Sigmoid colon (tissue), 7 donors: Measurements from ENCODE around the gene HBG1. TPM values are rescaled to one million over a fixed set of nuclear protein-coding genes. Genes with fewer than 3 reads are reported as not detected.

ENCODE experiments used
- DNase-seq: peaks from one replicate; pipeline ENCODE4 v3.0.0-alpha.2; 2019
- H3K27ac ChIP-seq, 4 donors: fragments of 200-600 bp; sonication (generic); one replicate each; pipeline ENCODE4 v1.5.1; 2016 to 2019; ENCODE audit warnings: mild to moderate bottlenecking in 1 of 4
- H3K27me3 ChIP-seq, 3 donors: fragments of 200-600 bp; sonication (generic); one replicate each; pipeline ENCODE4 v1.5.1; 2019; ENCODE audit warnings: mild to moderate bottlenecking in 1 of 3
- H3K36me3 ChIP-seq, 4 donors: fragments of 200-600 bp; sonication (generic); one replicate each; pipeline ENCODE4 v1.5.1; 2016 to 2019
- H3K4me1 ChIP-seq, 4 donors: fragments of 200-600 bp; sonication (generic); one replicate each; pipeline ENCODE4 v1.5.1; 2017 to 2019
- H3K4me3 ChIP-seq, 4 donors: fragments of 200-600 bp; sonication (generic); one replicate each; pipeline ENCODE4 v1.5.1; 2017 to 2019; ENCODE audit warnings: mild to moderate bottlenecking in 2 of 4, moderate library complexity in 1 of 4
- H3K9me3 ChIP-seq, 4 donors: fragments of 200-600 bp in 3 of 4; sonication (generic) in 3 of 4; one replicate each; pipeline versions ENCODE4 v1.5.1 to v1.6.1; 2013 to 2019
- EP300 ChIP-seq, 4 donors: sonication (generic); formaldehyde crosslinking; IDR thresholded peaks; one replicate each; pipeline ENCODE4 v1.6.1; 2017; ENCODE audit warnings: antibody characterized with exemption in 4 of 4
- POLR2A ChIP-seq, 2 donors: fragments of 450-650 bp; IDR thresholded peaks; one replicate each; pipeline ENCODE4 v1.6.1; 2016; ENCODE audit warnings: antibody characterized with exemption in 2 of 2, mild to moderate bottlenecking in 2 of 2, moderate library complexity in 2 of 2
- POLR2AphosphoS5 ChIP-seq, 4 donors: sonication (generic); formaldehyde crosslinking; IDR thresholded peaks; one replicate each; pipeline ENCODE4 v1.6.1; 2017; ENCODE audit warnings: antibody characterized with exemption in 4 of 4
- WGBS, 2 donors: extraction: QIAGEN DNeasy Blood & Tissue Kit; methylation state at CpG; one replicate each; pipeline ENCODE4 v1.1.7; 2013; 5-methylcytosine and 5-hydroxymethylcytosine counted together
- intact Hi-C: fragments of 100-400 bp; cut with DNase I; formaldehyde crosslinking; loops from one replicate; pipeline ENCODE4 v1.15.1; 2023
- polyA plus RNA-seq, 3 donors: library from polyadenylated mRNA; stranded (reverse); fragments of 200-250 nt; gene quantifications; one replicate each; pipeline ENCODE4 v1.2.3, GENCODE V29; 2013
- total RNA-seq, 4 donors: library from RNA; depleted of rRNA; stranded (reverse); fragments of >200 nt; gene quantifications; one replicate each; pipeline ENCODE4 v1.1.0, GENCODE V29; 2016
- TF ChIP-seq, protein P1 (sequence below), 4 experiments: fragments of 450-650 bp in 3 of 4; fragments of 200-600 bp in 1 of 4; IDR thresholded peaks; one replicate each; pipeline ENCODE4 v1.5.1; 2016 to 2019; ENCODE audit warnings: antibody characterized with exemption in 4 of 4, mild to moderate bottlenecking in 3 of 4, moderate library complexity in 2 of 4
- donor health status: healthy with polysubstance abuse.
- donor health status: Bipolar disorder and iron deficiency.
- donor health status: healthy.

Gene HBG1
- total and polyA plus RNA-seq, 7 donors: not detected

DNA sequence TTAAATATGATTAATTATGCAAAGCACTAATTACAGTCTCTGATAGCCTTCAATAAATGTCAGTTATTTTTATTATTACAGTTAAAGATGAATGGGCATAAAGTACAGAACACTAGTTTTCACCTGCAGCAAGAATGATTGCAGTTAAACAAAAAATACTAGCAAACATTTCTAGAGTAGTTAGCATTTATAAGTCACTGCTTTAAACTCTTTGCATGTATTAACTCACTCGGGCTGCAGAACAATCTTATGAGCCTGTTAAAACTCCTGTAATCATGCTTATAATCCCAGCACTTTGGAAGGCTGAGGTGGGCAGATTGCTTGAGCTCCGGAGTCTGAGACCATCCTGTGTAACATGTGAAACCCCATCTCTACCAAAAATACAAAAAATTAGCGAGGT lies 37.2 kb upstream of the HBG1 start:
- H3K27me3 ChIP-seq: no peaks in the 10 kb centered on the region
- WGBS, 2 donors: 65 to 73% methylated on average over 3 of the region's 3 CpGs
- H3K4me1 ChIP-seq: no peaks in the 10 kb centered on the region
- intact Hi-C loops: no loop called here
- no peaks in the 10 kb centered on the region for H3K36me3 ChIP-seq
- TF ChIP-seq POLR2A (IDR thresholded peaks at IDR 0.05) (no peak), EP300 (IDR thresholded peaks at IDR 0.05) (no peak), POLR2AphosphoS5 (IDR thresholded peaks at IDR 0.05) (no peak)
- TF ChIP-seq, protein P1, sequence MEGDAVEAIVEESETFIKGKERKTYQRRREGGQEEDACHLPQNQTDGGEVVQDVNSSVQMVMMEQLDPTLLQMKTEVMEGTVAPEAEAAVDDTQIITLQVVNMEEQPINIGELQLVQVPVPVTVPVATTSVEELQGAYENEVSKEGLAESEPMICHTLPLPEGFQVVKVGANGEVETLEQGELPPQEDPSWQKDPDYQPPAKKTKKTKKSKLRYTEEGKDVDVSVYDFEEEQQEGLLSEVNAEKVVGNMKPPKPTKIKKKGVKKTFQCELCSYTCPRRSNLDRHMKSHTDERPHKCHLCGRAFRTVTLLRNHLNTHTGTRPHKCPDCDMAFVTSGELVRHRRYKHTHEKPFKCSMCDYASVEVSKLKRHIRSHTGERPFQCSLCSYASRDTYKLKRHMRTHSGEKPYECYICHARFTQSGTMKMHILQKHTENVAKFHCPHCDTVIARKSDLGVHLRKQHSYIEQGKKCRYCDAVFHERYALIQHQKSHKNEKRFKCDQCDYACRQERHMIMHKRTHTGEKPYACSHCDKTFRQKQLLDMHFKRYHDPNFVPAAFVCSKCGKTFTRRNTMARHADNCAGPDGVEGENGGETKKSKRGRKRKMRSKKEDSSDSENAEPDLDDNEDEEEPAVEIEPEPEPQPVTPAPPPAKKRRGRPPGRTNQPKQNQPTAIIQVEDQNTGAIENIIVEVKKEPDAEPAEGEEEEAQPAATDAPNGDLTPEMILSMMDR (IDR thresholded peaks at IDR 0.05): no peak
- no peak overlapping the region for H3K4me3 ChIP-seq
- H3K27ac ChIP-seq: no peak overlapping the region
- no peak for DNase-seq
- no peaks in the 10 kb centered on the region for H3K9me3 ChIP-seq

DNA sequence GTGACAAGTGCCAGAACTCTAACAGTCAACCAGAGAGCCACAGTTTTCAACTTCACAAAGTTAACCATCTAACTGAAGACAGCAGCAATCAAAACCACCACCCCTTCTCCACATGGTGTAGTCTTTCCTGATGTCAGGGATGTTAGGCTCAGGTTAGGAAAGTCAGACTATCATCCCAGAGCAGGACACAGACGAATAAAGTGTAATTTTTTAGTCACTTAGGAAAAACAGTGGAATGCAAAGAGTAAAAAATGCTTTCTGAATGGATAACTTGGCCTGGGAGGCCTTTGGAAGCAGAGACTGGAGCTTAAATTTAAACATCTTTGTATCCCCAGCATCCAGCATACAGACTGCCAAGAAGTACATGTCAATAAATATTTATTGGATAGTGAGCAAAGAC lies 36.7 kb upstream of the HBG1 start:
- no peak for DNase-seq
- no peaks in the 10 kb centered on the region for H3K27me3 ChIP-seq
- H3K9me3 ChIP-seq: no peaks in the 10 kb centered on the region
- H3K27ac ChIP-seq: no peak overlapping the region
- H3K4me3 ChIP-seq: no peak overlapping the region
- no peaks in the 10 kb centered on the region for H3K4me1 ChIP-seq
- intact Hi-C loops: no loop called here
- TF ChIP-seq EP300 (IDR thresholded peaks at IDR 0.05) (no peak), POLR2AphosphoS5 (IDR thresholded peaks at IDR 0.05) (no peak), POLR2A (IDR thresholded peaks at IDR 0.05) (no peak)
- TF ChIP-seq, protein P1 (IDR thresholded peaks at IDR 0.05): no peak
- no peaks in the 10 kb centered on the region for H3K36me3 ChIP-seq
- WGBS, 2 donors: 11 to 18% methylated on average over 1 of the region's 1 CpG

DNA sequence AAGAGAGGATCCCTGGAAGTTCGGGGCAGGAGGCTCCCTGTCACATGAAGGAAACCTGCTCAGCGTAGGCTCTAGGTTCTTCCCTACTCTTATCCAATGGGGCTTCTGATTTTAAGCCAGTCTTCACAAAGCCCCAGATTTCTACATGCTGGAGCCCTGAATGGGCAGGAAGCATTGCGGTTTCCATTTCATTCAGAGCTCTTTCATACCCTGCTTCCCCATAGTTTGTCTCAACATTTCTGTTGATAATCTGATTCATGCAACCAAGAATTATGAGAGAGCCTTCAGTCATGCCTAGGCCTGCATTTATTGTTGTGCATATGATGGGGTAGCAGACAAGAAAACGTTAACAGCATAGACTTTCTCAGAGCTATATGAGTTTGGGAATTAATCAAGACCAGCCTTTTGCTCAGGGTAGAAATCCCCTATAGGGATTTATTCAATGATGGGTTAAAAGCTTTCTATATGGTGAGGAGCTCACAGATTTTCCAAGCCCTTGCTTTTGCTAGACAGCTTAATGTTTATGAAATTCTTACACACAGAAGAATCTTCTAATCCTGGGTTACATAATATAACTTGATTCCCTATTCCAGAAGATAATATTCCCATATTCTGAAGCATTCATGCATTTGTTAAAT lies 36.2 kb upstream of the HBG1 start:
- no peak for TF ChIP-seq POLR2A (IDR thresholded peaks at IDR 0.05)

DNA sequence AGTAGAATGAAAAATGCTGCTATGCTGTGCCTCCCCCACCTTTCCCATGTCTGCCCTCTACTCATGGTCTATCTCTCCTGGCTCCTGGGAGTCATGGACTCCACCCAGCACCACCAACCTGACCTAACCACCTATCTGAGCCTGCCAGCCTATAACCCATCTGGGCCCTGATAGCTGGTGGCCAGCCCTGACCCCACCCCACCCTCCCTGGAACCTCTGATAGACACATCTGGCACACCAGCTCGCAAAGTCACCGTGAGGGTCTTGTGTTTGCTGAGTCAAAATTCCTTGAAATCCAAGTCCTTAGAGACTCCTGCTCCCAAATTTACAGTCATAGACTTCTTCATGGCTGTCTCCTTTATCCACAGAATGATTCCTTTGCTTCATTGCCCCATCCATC lies 35.0 kb upstream of the HBG1 start:
- Histone ChIP-seq H3K27me3 (no peaks in the 10 kb centered on the region), H3K4me3 (no peak overlapping the region), H3K4me1 (peaks cover 0 to 7% (median 0%) of the 10 kb centered on the region in 4 donors), H3K9me3 (no peaks in the 10 kb centered on the region), H3K36me3 (no peaks in the 10 kb centered on the region), H3K27ac (no peak overlapping the region)
- intact Hi-C loops: no loop called here
- TF ChIP-seq POLR2AphosphoS5 (IDR thresholded peaks at IDR 0.05): no peak
- TF ChIP-seq EP300 (IDR thresholded peaks at IDR 0.05): no peak
- TF ChIP-seq POLR2A (IDR thresholded peaks at IDR 0.05): no peak
- TF ChIP-seq, protein P1 (IDR thresholded peaks at IDR 0.05): no peak
- no peak for DNase-seq
- 75 to 76% methylated on average over 2 of the region's 2 CpGs for WGBS, 2 donors

More for the DNA sequence above, 36.2 kb upstream of the HBG1 start:
- DNase-seq: no peak
- no peak overlapping the region for H3K4me3 ChIP-seq
- H3K27ac ChIP-seq: no peak overlapping the region
- intact Hi-C loops: no loop called here
- peaks cover 0 to 4% (median 0%) of the 10 kb centered on the region in 4 donors for H3K4me1 ChIP-seq
- no peaks in the 10 kb centered on the region for H3K36me3 ChIP-seq
- 85 to 89% methylated on average over 4 of the region's 4 CpGs for WGBS, 2 donors
- H3K9me3 ChIP-seq: no peaks in the 10 kb centered on the region
- H3K27me3 ChIP-seq: no peaks in the 10 kb centered on the region

DNA sequence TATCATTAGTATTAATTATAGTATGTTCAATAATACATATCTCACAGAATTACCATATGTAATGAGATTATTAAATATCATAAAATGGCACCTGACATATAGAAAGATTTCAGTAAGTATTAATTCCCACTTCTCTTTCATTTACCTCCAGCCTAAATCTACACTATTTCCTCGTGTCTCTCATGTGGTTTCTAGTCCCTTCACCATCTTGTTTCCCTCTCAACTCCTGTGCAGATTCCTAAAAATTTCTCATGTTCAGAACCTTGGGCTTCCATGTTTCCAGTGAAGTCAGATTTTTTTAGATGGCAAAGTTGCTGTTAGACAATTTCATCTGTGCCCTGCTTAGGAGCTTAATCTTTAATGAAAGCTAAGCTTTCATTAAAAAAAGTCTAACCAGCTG lies 34.2 kb upstream of the HBG1 start:
- intact Hi-C loops: no loop called here
- Histone ChIP-seq H3K9me3 (no peaks in the 10 kb centered on the region), H3K4me3 (no peak overlapping the region), H3K27ac (no peak overlapping the region), H3K27me3 (no peaks in the 10 kb centered on the region), H3K36me3 (no peaks in the 10 kb centered on the region), H3K4me1 (peaks cover 0 to 7% (median 0%) of the 10 kb centered on the region in 4 donors)
- WGBS, 2 donors: 39 to 86% methylated on average over 1 of the region's 1 CpG
- no peak for TF ChIP-seq POLR2A (IDR thresholded peaks at IDR 0.05)
- no peak for TF ChIP-seq EP300 (IDR thresholded peaks at IDR 0.05)
- TF ChIP-seq POLR2AphosphoS5 (IDR thresholded peaks at IDR 0.05): no peak
- TF ChIP-seq, protein P1 (IDR thresholded peaks at IDR 0.05): no peak
- DNase-seq: no peak
